Right forelimb (tissue), 1 donor: ENCODE data around the gene TMED10.

Experiments
- DNase-seq: peaks from one replicate; pipeline ENCODE4 v3.0.0-alpha.2; 2018

The TMED10 gene

GRCh38 chr14:75126121-75126544, 50.3 kb downstream of the TMED10 start:
- no peak for DNase-seq

- DNase-seq: no peak
Measured at GRCh38 chr14:75125617-75126016, 50.8 kb downstream of the TMED10 start.

- no peak for DNase-seq
Measured at GRCh38 chr14:75123991-75124390, 52.4 kb downstream of the TMED10 start.

- DNase-seq: no peak
Measured at GRCh38 chr14:75121552-75121951, 54.9 kb downstream of the TMED10 start.

- DNase-seq: no peak
Measured at GRCh38 chr14:75120541-75121291, 55.7 kb downstream of the TMED10 start.

- DNase-seq: no peak
Measured at GRCh38 chr14:75119056-75119455, 57.4 kb downstream of the TMED10 start.

- no peak for DNase-seq
Measured at GRCh38 chr14:75113932-75114539, 62.4 kb downstream of the TMED10 start.

- no peak for DNase-seq
Measured at GRCh38 chr14:75109877-75110276, 66.5 kb downstream of the TMED10 start.

GRCh38 chr14:75107186-75107585, 69.2 kb downstream of the TMED10 start:
- no peak for DNase-seq

GRCh38 chr14:75101491-75101890, 74.9 kb downstream of the TMED10 start:
- no peak for DNase-seq

GRCh38 chr14:75098682-75099081, 77.7 kb downstream of the TMED10 start:
- DNase-seq: no peak

GRCh38 chr14:75098212-75098611, 78.2 kb downstream of the TMED10 start:
- DNase-seq: no peak

GRCh38 chr14:75096959-75097358, 79.5 kb downstream of the TMED10 start:
- DNase-seq: no peak

GRCh38 chr14:75095690-75096089, 80.7 kb downstream of the TMED10 start:
- no peak for DNase-seq

GRCh38 chr14:75094896-75095295, 81.5 kb downstream of the TMED10 start:
- no peak for DNase-seq

GRCh38 chr14:75092698-75093097, 83.7 kb downstream of the TMED10 start:
- DNase-seq: no peak

- no peak for DNase-seq
Measured at GRCh38 chr14:75091251-75091650, 85.2 kb downstream of the TMED10 start.

GRCh38 chr14:75090353-75090752, 86.1 kb downstream of the TMED10 start:
- DNase-seq: no peak

- peak; percentile 61 for DNase-seq
Measured at GRCh38 chr14:75088566-75089373, 87.6 kb downstream of the TMED10 start.

- no peak for DNase-seq
Measured at GRCh38 chr14:75088153-75088552, 88.3 kb downstream of the TMED10 start.

- no peak for DNase-seq
Measured at GRCh38 chr14:75084513-75084912, 91.9 kb downstream of the TMED10 start.

- no peak for DNase-seq
Measured at GRCh38 chr14:75083271-75083670, 93.1 kb downstream of the TMED10 start.

GRCh38 chr14:75081660-75082229, 94.7 kb downstream of the TMED10 start:
- DNase-seq: peak; percentile 45
